OCI-LY7 (cell line): ENCODE measurements around the gene RNF138. TPM values are rescaled to one million over a fixed set of nuclear protein-coding genes. Genes with fewer than 3 reads are reported as not detected.

Experiments
- BruUV-seq: library from RNA; stranded (reverse); fragments of 400-500 nt; replicated peaks from 2 replicates; lab custom pipeline; 2021; lab: Mats Ljungman, UMichigan
- CTCF ChIA-PET: fragments of 300-600 bp; sonication (Branson Sonifier 250); formaldehyde crosslinking; loops from one replicate; lab custom pipeline; 2022; ENCODE audit warnings: antibody characterized with exemption; ENCODE audit not compliant: unreplicated experiment; lab: Charles Lee
- POLR2A ChIA-PET: fragments of 300-600 bp; sonication (Branson Sonifier 250); formaldehyde crosslinking; loops from one replicate; lab custom pipeline; 2022; ENCODE audit warnings: antibody characterized with exemption; lab: Charles Lee
- DNase-seq: peaks from one replicate; pipeline ENCODE4 v3.0.0-alpha.2; 2015; ENCODE audit warnings: low spot score
- H2AFZ ChIP-seq: fragments of 200-600 bp; sonication (generic), shearing (Covaris generic); 2 replicates; pipeline ENCODE4 v1.6.1; 2014; ENCODE audit warnings: mild to moderate bottlenecking, antibody characterized with exemption, low read length, moderate library complexity
- H3K27ac ChIP-seq: fragments of 200-600 bp; sonication (generic); 2 replicates; pipeline ENCODE4 v1.5.1; 2014; ENCODE audit warnings: mixed run types, low read depth, mild to moderate bottlenecking, moderate library complexity, low read length, inconsistent platforms; ENCODE audit not compliant: poor library complexity, severe bottlenecking
- H3K36me3 ChIP-seq: fragments of 200-600 bp; sonication (generic); 2 replicates; pipeline ENCODE4 v1.6.1; 2014; ENCODE audit warnings: mild to moderate bottlenecking, antibody characterized with exemption, low read length, moderate library complexity, mixed read lengths; ENCODE audit not compliant: insufficient read depth
- H3K4me1 ChIP-seq: fragments of 200-600 bp; sonication (generic); 2 replicates; pipeline ENCODE4 v1.5.1; 2014; ENCODE audit warnings: mild to moderate bottlenecking, low read length; ENCODE audit not compliant: insufficient read depth, poor library complexity, severe bottlenecking
- H3K4me2 ChIP-seq: fragments of 200-600 bp; sonication (generic); 2 replicates; pipeline ENCODE4 v1.6.1; 2014; ENCODE audit warnings: mild to moderate bottlenecking, low read length
- H3K4me3 ChIP-seq: fragments of 200-600 bp; sonication (generic); 2 replicates; pipeline ENCODE4 v1.5.1; 2014; ENCODE audit warnings: mild to moderate bottlenecking, low read depth, low read length; ENCODE audit not compliant: poor library complexity, severe bottlenecking
- H3K79me2 ChIP-seq: fragments of 200-600 bp; sonication (generic); 2 replicates; pipeline ENCODE4 v1.6.1; 2016; ENCODE audit warnings: low read depth, mild to moderate bottlenecking, low read length, moderate library complexity, mixed read lengths; ENCODE audit not compliant: insufficient read depth
- H3K9me2 ChIP-seq: fragments of 200-600 bp; sonication (generic); 2 replicates; pipeline ENCODE4 v1.6.1; 2016; ENCODE audit warnings: mild to moderate bottlenecking, low read length, mixed read lengths; ENCODE audit not compliant: insufficient read depth
- H3K9me3 ChIP-seq: fragments of 200-600 bp; sonication (generic); 2 replicates; pipeline ENCODE4 v1.6.1; 2014; ENCODE audit warnings: mild to moderate bottlenecking, mixed run types, low read length, mixed read lengths
- H4K20me1 ChIP-seq: fragments of 200-600 bp; sonication (generic); 2 replicates; pipeline ENCODE4 v1.6.1; 2014; ENCODE audit warnings: mild to moderate bottlenecking, antibody characterized with exemption, low read length, moderate library complexity, mixed read lengths; ENCODE audit not compliant: insufficient read depth
- EZH2phosphoT487 ChIP-seq: fragments of 200-600 bp; sonication (generic); IDR thresholded peaks from 2 replicates; pipeline ENCODE4 v1.6.1; 2018; ENCODE audit warnings: low read depth, borderline replicate concordance, mild to moderate bottlenecking, mixed run types, antibody characterized with exemption, low read length, moderate library complexity, mixed read lengths
- intact Hi-C: fragments of 100-400 bp; cut with micrococcal nuclease; formaldehyde crosslinking; loops from one replicate; pipeline ENCODE4 v1.10.0; 2022; ENCODE audit not compliant: unreplicated experiment
- total RNA-seq, 2 experiments: library from RNA; depleted of rRNA in 1 of 2; stranded (reverse); fragments of >200 nt in 1 of 2; shearing (Covaris generic) in 1 of 2; gene quantifications; 2 replicates each; pipeline ENCODE4 v1.2.3, GENCODE V29; 2014 to 2022
- TF ChIP-seq, protein P1 (sequence below): fragments of 200-600 bp; sonication (generic); conservative IDR thresholded peaks from 2 replicates; pipeline ENCODE4 v1.5.1; 2014; ENCODE audit warnings: mild to moderate bottlenecking, antibody characterized with exemption, low read length, moderate library complexity, mixed read lengths

The RNF138 gene
- total RNA-seq, 2 experiments from 2014 or later = 25.8 to 32.7 TPM

DNA sequence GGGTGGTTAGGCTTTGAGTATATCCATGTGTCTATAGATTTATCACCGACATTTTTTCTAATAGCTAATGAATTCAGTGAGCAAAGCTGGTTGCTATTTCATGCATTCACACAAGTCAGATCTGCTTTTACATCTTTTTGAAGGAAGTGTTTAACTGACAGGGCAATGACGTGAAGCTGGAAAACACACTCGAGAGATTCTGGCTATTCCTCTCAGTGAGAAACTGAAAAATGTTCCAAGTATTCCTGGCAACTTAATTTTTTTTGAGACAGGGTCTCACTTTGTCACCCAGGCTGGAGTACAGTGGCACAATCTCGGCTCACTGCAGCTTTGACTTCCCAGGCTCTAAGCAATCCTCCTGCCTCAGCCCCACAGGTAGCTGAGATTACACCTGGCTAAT, 21.2 kb downstream of the RNF138 start:
- Histone ChIP-seq H3K4me1 (no peaks in the 10 kb centered on the region), H3K36me3 (peaks cover 69% of the 10 kb centered on the region), H3K9me2 (no peaks in the 10 kb centered on the region), H3K9me3 (no peaks in the 10 kb centered on the region), H3K4me2 (no peak overlapping the region), H3K27ac (no peak overlapping the region), H4K20me1 (no peaks in the 10 kb centered on the region), H2AFZ (no peak overlapping the region), H3K4me3 (no peak overlapping the region), H3K79me2 (peaks cover 71% of the 10 kb centered on the region)
- no peak for DNase-seq
- POLR2A ChIA-PET = no interaction called here
- no peak for TF ChIP-seq EZH2phosphoT487
- TF ChIP-seq, protein P1, sequence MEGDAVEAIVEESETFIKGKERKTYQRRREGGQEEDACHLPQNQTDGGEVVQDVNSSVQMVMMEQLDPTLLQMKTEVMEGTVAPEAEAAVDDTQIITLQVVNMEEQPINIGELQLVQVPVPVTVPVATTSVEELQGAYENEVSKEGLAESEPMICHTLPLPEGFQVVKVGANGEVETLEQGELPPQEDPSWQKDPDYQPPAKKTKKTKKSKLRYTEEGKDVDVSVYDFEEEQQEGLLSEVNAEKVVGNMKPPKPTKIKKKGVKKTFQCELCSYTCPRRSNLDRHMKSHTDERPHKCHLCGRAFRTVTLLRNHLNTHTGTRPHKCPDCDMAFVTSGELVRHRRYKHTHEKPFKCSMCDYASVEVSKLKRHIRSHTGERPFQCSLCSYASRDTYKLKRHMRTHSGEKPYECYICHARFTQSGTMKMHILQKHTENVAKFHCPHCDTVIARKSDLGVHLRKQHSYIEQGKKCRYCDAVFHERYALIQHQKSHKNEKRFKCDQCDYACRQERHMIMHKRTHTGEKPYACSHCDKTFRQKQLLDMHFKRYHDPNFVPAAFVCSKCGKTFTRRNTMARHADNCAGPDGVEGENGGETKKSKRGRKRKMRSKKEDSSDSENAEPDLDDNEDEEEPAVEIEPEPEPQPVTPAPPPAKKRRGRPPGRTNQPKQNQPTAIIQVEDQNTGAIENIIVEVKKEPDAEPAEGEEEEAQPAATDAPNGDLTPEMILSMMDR = no peak
- CTCF ChIA-PET = no interaction called here
- intact Hi-C loops = no loop called here
- BruUV-seq = no TSS peak

DNA sequence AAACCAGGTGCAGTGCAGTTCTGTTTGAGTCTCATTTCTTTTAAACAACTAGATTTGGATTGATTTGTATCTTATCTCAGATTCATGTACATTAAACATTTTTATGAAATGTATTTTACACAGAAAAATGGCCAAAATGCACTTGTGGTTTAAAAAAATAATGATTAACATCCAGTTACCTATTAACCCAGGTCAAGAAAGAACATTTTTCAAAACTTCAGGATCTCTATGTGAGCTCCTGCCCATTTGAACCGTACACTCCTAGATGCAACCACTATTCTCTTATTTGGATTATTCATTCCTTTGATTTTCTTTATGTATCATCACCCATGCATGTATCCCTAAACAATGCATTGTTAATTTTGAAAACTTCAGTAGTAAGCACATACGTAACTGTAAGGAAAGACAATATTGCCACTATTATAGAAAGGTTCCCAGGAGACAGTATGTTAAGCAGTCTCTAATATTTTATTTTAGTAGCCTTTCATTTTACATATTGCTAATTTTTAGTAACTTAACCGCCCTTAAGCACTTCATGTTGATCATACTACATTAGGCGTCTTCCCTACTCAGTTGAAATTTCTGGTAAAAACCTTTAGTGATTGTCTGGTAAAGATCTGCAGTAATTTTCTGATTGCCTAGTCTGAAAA, 22.7 kb downstream of the RNF138 start:
- Histone ChIP-seq H3K27ac (no peak overlapping the region), H3K4me2 (no peak overlapping the region), H3K36me3 (peaks cover 68% of the 10 kb centered on the region), H2AFZ (no peak overlapping the region), H3K4me3 (no peak overlapping the region), H4K20me1 (no peaks in the 10 kb centered on the region), H3K79me2 (peaks cover 56% of the 10 kb centered on the region), H3K9me2 (no peaks in the 10 kb centered on the region), H3K9me3 (no peaks in the 10 kb centered on the region), H3K4me1 (no peaks in the 10 kb centered on the region)
- CTCF ChIA-PET = no interaction called here
- TF ChIP-seq, protein P1 = no peak
- no peak for TF ChIP-seq EZH2phosphoT487
- no TSS peak for BruUV-seq
- POLR2A ChIA-PET = no interaction called here
- intact Hi-C loops = no loop called here
- no peak for DNase-seq

DNA sequence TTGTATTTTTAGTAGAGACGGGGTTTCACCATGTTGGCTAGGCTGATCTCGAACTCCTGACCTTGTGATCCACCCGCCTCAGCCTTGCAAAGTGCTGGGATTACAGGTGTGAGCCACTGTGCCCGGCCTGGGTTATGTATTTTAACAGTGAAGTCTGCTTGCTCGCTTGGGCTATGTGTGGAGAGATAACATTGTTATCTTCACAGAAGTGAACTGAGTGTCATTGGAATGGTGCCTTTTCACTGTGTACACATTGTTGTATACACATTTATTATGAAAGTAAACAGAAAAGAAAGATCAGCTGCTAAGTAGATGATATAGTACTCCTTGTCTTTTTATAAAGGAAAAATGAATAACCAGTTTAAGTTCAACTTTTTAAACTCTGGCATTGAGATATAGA, 30.4 kb downstream of the RNF138 start:
- intact Hi-C loops = no loop called here
- TF ChIP-seq, protein P1 = no peak
- CTCF ChIA-PET = no interaction called here
- Histone ChIP-seq H3K27ac (no peak overlapping the region), H3K4me2 (no peak overlapping the region), H3K79me2 (peaks cover 9% of the 10 kb centered on the region; the same call in 1 of the 2 replicates), H3K9me2 (no peaks in the 10 kb centered on the region), H3K36me3 (peaks cover 66% of the 10 kb centered on the region), H3K4me3 (no peak overlapping the region), H4K20me1 (no peaks in the 10 kb centered on the region), H3K4me1 (no peaks in the 10 kb centered on the region), H3K9me3 (no peaks in the 10 kb centered on the region), H2AFZ (no peak overlapping the region)
- POLR2A ChIA-PET = no interaction called here
- no peak for DNase-seq
- no TSS peak for BruUV-seq
